Large intestine (tissue), 3 donors: ENCODE results near the gene TP53BP1. TPM values are rescaled to one million over a fixed set of nuclear protein-coding genes. Genes with fewer than 3 reads are reported as not detected.
"Not testable (repeated sequence)": the region's sequence is repeated elsewhere in the genome, so short reads cannot be mapped to it uniquely, and the experiment has no call there.

Experiments
- DNase-seq, 2 donors: peaks; one replicate each; pipeline versions ENCODE4 v3.0.0 to v3.0.0-alpha.2; 2013
- H3K27ac ChIP-seq: one replicate; pipeline ENCODE4 v1.5.1; 2013; ENCODE audit warnings: low read length
- H3K27me3 ChIP-seq: 2 replicates; pipeline ENCODE4 v1.6.1; 2013; ENCODE audit warnings: low read length; ENCODE audit not compliant: control insufficient read depth, insufficient read depth
- H3K36me3 ChIP-seq: 2 replicates; pipeline ENCODE4 v1.6.1; 2013; ENCODE audit warnings: low read length; ENCODE audit not compliant: control insufficient read depth, insufficient read depth
- H3K4me1 ChIP-seq: one replicate; pipeline ENCODE4 v1.6.1; 2013; ENCODE audit warnings: low read length; ENCODE audit not compliant: control insufficient read depth, insufficient read depth
- H3K4me3 ChIP-seq: one replicate; pipeline ENCODE4 v1.5.1; 2013; ENCODE audit warnings: low read length
- H3K9me3 ChIP-seq: one replicate; pipeline ENCODE4 v1.6.1; 2013; ENCODE audit warnings: mild to moderate bottlenecking, low read depth, low read length, moderate library complexity; ENCODE audit not compliant: control insufficient read depth
- WGBS: methylation state at CpG from one replicate; pipeline ENCODE4 v1.1.5; 2013; ENCODE audit warnings: low lambda C conversion rate; ENCODE audit not compliant: insufficient coverage; 5-methylcytosine and 5-hydroxymethylcytosine counted together
- polyA plus RNA-seq: library from polyadenylated mRNA; unstranded; fragments of 120-200 nt; gene quantifications from one replicate; pipeline ENCODE4 v1.2.1, GENCODE V29; 2013

TP53BP1 gene
- polyA plus RNA-seq, 1 donor: 35.6 TPM

- no peak for DNase-seq
- H3K36me3 ChIP-seq: peaks cover 78% of the 10 kb centered on the region
Observed at GRCh38 chr15:43414196-43414595, 78.8 kb downstream of the TP53BP1 start.

GRCh38 chr15:43412096-43412495 is 80.9 kb downstream of the TP53BP1 start:
- Histone ChIP-seq H3K4me1 (no peaks in the 10 kb centered on the region), H3K4me3 (no peak overlapping the region), H3K36me3 (peaks cover 88% of the 10 kb centered on the region), H3K27ac (no peak overlapping the region), H3K9me3 (no peaks in the 10 kb centered on the region), H3K27me3 (no peaks in the 10 kb centered on the region)
- WGBS: no CpG with 5 or more reads among the region's 1 CpG
- no peak for DNase-seq

More at GRCh38 chr15:43414196-43414595, 78.8 kb downstream of the TP53BP1 start:
- H3K4me1 ChIP-seq: no peaks in the 10 kb centered on the region
- H3K27ac ChIP-seq: no peak overlapping the region
- H3K27me3 ChIP-seq: no peaks in the 10 kb centered on the region
- no peaks in the 10 kb centered on the region for H3K9me3 ChIP-seq
- H3K4me3 ChIP-seq: no peak overlapping the region

GRCh38 chr15:43410572-43411214 is 82.3 kb downstream of the TP53BP1 start:
- no peak overlapping the region for H3K27ac ChIP-seq
- no peak for DNase-seq
- H3K36me3 ChIP-seq: peaks cover 87% of the 10 kb centered on the region
- no CpG with 5 or more reads among the region's 5 CpGs for WGBS
- H3K9me3 ChIP-seq: no peaks in the 10 kb centered on the region
- H3K27me3 ChIP-seq: no peaks in the 10 kb centered on the region
- H3K4me1 ChIP-seq: no peaks in the 10 kb centered on the region
- H3K4me3 ChIP-seq: no peak overlapping the region

- WGBS: no CpG with 5 or more reads among the region's 4 CpGs
- no peaks in the 10 kb centered on the region for H3K4me1 ChIP-seq
- peaks cover 84% of the 10 kb centered on the region for H3K36me3 ChIP-seq
- H3K9me3 ChIP-seq: no peaks in the 10 kb centered on the region
- no peak for DNase-seq
- no peaks in the 10 kb centered on the region for H3K27me3 ChIP-seq
- H3K4me3 ChIP-seq: no peak overlapping the region
- no peak overlapping the region for H3K27ac ChIP-seq
Observed at GRCh38 chr15:43408789-43409188, 84.2 kb downstream of the TP53BP1 start.

GRCh38 chr15:43406808-43407207 is 86.1 kb downstream of the TP53BP1 start:
- peaks cover 82% of the 10 kb centered on the region for H3K36me3 ChIP-seq
- H3K27me3 ChIP-seq: no peaks in the 10 kb centered on the region
- DNase-seq: no peak
- H3K9me3 ChIP-seq: no peaks in the 10 kb centered on the region
- no peak overlapping the region for H3K4me3 ChIP-seq
- 100% methylated on average over 1 of the region's 2 CpGs for WGBS
- no peaks in the 10 kb centered on the region for H3K4me1 ChIP-seq
- H3K27ac ChIP-seq: no peak overlapping the region

GRCh38 chr15:43406189-43406588 is 86.8 kb downstream of the TP53BP1 start:
- H3K4me3 ChIP-seq: no peak overlapping the region
- WGBS: no CpG with 5 or more reads among the region's 2 CpGs
- H3K27ac ChIP-seq: no peak overlapping the region
- no peaks in the 10 kb centered on the region for H3K27me3 ChIP-seq
- no peaks in the 10 kb centered on the region for H3K9me3 ChIP-seq
- peaks cover 83% of the 10 kb centered on the region for H3K36me3 ChIP-seq
- DNase-seq: no peak
- H3K4me1 ChIP-seq: no peaks in the 10 kb centered on the region

GRCh38 chr15:43404130-43404529 is 88.8 kb downstream of the TP53BP1 start:
- DNase-seq: no peak
- WGBS: no CpG with 5 or more reads among the region's 5 CpGs
- no peaks in the 10 kb centered on the region for H3K27me3 ChIP-seq
- H3K4me1 ChIP-seq: no peaks in the 10 kb centered on the region
- no peak overlapping the region for H3K27ac ChIP-seq
- peaks cover 81% of the 10 kb centered on the region for H3K36me3 ChIP-seq
- no peaks in the 10 kb centered on the region for H3K9me3 ChIP-seq
- no peak overlapping the region for H3K4me3 ChIP-seq

GRCh38 chr15:43403616-43404015 is 89.3 kb downstream of the TP53BP1 start:
- Histone ChIP-seq H3K27ac (no peak overlapping the region), H3K4me1 (no peaks in the 10 kb centered on the region), H3K9me3 (no peaks in the 10 kb centered on the region), H3K36me3 (peaks cover 79% of the 10 kb centered on the region), H3K27me3 (no peaks in the 10 kb centered on the region), H3K4me3 (no peak overlapping the region)
- no peak for DNase-seq
- WGBS: no CpG with 5 or more reads among the region's 8 CpGs

- no peak for DNase-seq
- no peaks in the 10 kb centered on the region for H3K9me3 ChIP-seq
- H3K4me3 ChIP-seq: no peak overlapping the region
- WGBS: 67% methylated on average over 1 of the region's 3 CpGs
- H3K36me3 ChIP-seq: peaks cover 74% of the 10 kb centered on the region
- H3K27ac ChIP-seq: no peak overlapping the region
- H3K4me1 ChIP-seq: no peaks in the 10 kb centered on the region
- no peaks in the 10 kb centered on the region for H3K27me3 ChIP-seq
Observed at GRCh38 chr15:43402255-43402654, 90.7 kb downstream of the TP53BP1 start.

- peaks cover 42% of the 10 kb centered on the region for H3K36me3 ChIP-seq
- no CpG with 5 or more reads among the region's 6 CpGs for WGBS
- not testable (repeated sequence) for H3K4me3 ChIP-seq, H3K4me1 ChIP-seq, H3K27ac ChIP-seq, H3K9me3 ChIP-seq, H3K27me3 ChIP-seq, DNase-seq
Observed at GRCh38 chr15:43393592-43393991, 99.4 kb downstream of the TP53BP1 start.

- no peak for DNase-seq
- peaks cover 30% of the 10 kb centered on the region for H3K36me3 ChIP-seq
- no peaks in the 10 kb centered on the region for H3K27me3 ChIP-seq
- H3K4me3 ChIP-seq: no peak overlapping the region
- H3K27ac ChIP-seq: no peak overlapping the region
- H3K4me1 ChIP-seq: no peaks in the 10 kb centered on the region
- H3K9me3 ChIP-seq: no peaks in the 10 kb centered on the region
- 95% methylated on average over 5 of the region's 8 CpGs for WGBS
Observed at GRCh38 chr15:43390723-43391122, 102.2 kb downstream of the TP53BP1 start.
